GM20431 (cell line): ENCODE results near the gene IFNA7.
"Not testable (repeated sequence)": the region's sequence is repeated elsewhere in the genome, so short reads cannot be mapped to it uniquely, and the experiment has no call there.

Experiments
- in situ Hi-C: fragments of 300-500 bp; cut with MseI, MboI; formaldehyde crosslinking; loops from one replicate; pipeline ENCODE4 v1.15.0; 2020; ENCODE audit warnings: low sequenced_read_pairs; ENCODE audit not compliant: unreplicated experiment

The IFNA7 gene

GRCh38 chr9:21202105-21202504, at the start of gene IFNA7:
IFNA7 (minus strand) TSS chr9:21202205; CDS start chr9:21202165, 40 bp downstream.
- in situ Hi-C loops = not testable (repeated sequence)

- in situ Hi-C loops = no loop called here
These were observed 49.6 kb upstream of the IFNA7 start for GRCh38 chr9:21251638-21252037.

GRCh38 chr9:21251190-21251589, 49.2 kb upstream of the IFNA7 start:
- in situ Hi-C loops = no loop called here

- in situ Hi-C loops = loop anchor here (10.0 to 25.0 kb wide), 2 partner anchors 210 to 542 kb away; no protein-coding TSS in a partner anchor
These were observed 42.8 kb upstream of the IFNA7 start for GRCh38 chr9:21244836-21245235.

- in situ Hi-C loops = loop anchor here (10.0 to 25.0 kb wide), 2 partner anchors 215 to 547 kb away; no protein-coding TSS in a partner anchor
These were observed 37.9 kb upstream of the IFNA7 start, which contains the start of gene IFNA14 for GRCh38 chr9:21239911-21240310. IFNA14 (minus strand) TSS chr9:21240005; CDS start chr9:21239935, 70 bp downstream.

- in situ Hi-C loops = loop anchor here (25.0 kb wide), 1 partner anchor 551 kb away; no protein-coding TSS in a partner anchor
These were observed 34.3 kb upstream of the IFNA7 start for GRCh38 chr9:21236360-21236714.

- in situ Hi-C loops = loop anchor here (25.0 kb wide), 1 partner anchor 552 kb away; no protein-coding TSS in a partner anchor
These were observed 33.7 kb upstream of the IFNA7 start for GRCh38 chr9:21235468-21236359.

- in situ Hi-C loops = loop anchor here (25.0 kb wide), 1 partner anchor 553 kb away; no protein-coding TSS in a partner anchor
These were observed 32.2 kb upstream of the IFNA7 start for GRCh38 chr9:21234153-21234687.

GRCh38 chr9:21233258-21233657, 31.3 kb upstream of the IFNA7 start:
- in situ Hi-C loops = loop anchor here (25.0 kb wide), 1 partner anchor 554 kb away; no protein-coding TSS in a partner anchor

GRCh38 chr9:21228122-21228521, 26.1 kb upstream of the IFNA7 start, which contains the start of gene IFNA17:
IFNA17 (minus strand) TSS chr9:21228222; CDS start chr9:21228173, 49 bp downstream.
- in situ Hi-C loops = loop anchor here (25.0 kb wide), 1 partner anchor 559 kb away; no protein-coding TSS in a partner anchor

GRCh38 chr9:21217211-21217610, 15.2 kb upstream of the IFNA7 start, which contains the start of gene IFNA16:
IFNA16 (minus strand) TSS chr9:21217311; CDS start chr9:21217305, 6 bp downstream.
- in situ Hi-C loops = not testable (repeated sequence)

- in situ Hi-C loops = not testable (repeated sequence)
These were observed 11.7 kb upstream of the IFNA7 start for GRCh38 chr9:21213411-21214326.

- in situ Hi-C loops = not testable (repeated sequence)
These were observed 10.2 kb upstream of the IFNA7 start for GRCh38 chr9:21212160-21212559.

- in situ Hi-C loops = not testable (repeated sequence)
These were observed 8.8 kb upstream of the IFNA7 start for GRCh38 chr9:21210782-21211181.

- in situ Hi-C loops = no loop called here
These were observed 8.3 kb upstream of the IFNA7 start for GRCh38 chr9:21210311-21210710.

- in situ Hi-C loops = not testable (repeated sequence)
These were observed 5.0 kb upstream of the IFNA7 start, which contains the start of gene IFNA10 for GRCh38 chr9:21207043-21207442. IFNA10 (minus strand) TSS chr9:21207143; CDS start chr9:21207097, 46 bp downstream.

GRCh38 chr9:21205204-21205603, 3.2 kb upstream of the IFNA7 start:
- in situ Hi-C loops = no loop called here

- in situ Hi-C loops = not testable (repeated sequence)
These were observed 6.9 kb downstream of the IFNA7 start for GRCh38 chr9:21194867-21195776.
